Activated CD8-positive, alpha-beta memory T cell treated with anti-CD3 and anti-CD28 coated beads for 36 hours (primary cell): ENCODE data around the gene FGG. TPM values are rescaled to one million over a fixed set of nuclear protein-coding genes. Genes with fewer than 3 reads are reported as not detected.

ENCODE experiments used
- CTCF ChIA-PET: fragments of 350-600 bp; sonication (Branson Sonifier 250); formaldehyde crosslinking; loops from one replicate; lab custom pipeline; 2021; ENCODE audit warnings: antibody characterized with exemption; lab: Charles Lee
- POLR2A ChIA-PET: fragments of 350-600 bp; sonication (Branson Sonifier 250); formaldehyde crosslinking; loops from one replicate; lab custom pipeline; 2021; ENCODE audit warnings: antibody characterized with exemption; lab: Charles Lee
- total RNA-seq, 2 experiments: library from RNA; stranded (reverse); gene quantifications; one replicate each; pipeline ENCODE4 v1.2.3, GENCODE V29; 2021

Gene FGG
- not detected for total RNA-seq

DNA sequence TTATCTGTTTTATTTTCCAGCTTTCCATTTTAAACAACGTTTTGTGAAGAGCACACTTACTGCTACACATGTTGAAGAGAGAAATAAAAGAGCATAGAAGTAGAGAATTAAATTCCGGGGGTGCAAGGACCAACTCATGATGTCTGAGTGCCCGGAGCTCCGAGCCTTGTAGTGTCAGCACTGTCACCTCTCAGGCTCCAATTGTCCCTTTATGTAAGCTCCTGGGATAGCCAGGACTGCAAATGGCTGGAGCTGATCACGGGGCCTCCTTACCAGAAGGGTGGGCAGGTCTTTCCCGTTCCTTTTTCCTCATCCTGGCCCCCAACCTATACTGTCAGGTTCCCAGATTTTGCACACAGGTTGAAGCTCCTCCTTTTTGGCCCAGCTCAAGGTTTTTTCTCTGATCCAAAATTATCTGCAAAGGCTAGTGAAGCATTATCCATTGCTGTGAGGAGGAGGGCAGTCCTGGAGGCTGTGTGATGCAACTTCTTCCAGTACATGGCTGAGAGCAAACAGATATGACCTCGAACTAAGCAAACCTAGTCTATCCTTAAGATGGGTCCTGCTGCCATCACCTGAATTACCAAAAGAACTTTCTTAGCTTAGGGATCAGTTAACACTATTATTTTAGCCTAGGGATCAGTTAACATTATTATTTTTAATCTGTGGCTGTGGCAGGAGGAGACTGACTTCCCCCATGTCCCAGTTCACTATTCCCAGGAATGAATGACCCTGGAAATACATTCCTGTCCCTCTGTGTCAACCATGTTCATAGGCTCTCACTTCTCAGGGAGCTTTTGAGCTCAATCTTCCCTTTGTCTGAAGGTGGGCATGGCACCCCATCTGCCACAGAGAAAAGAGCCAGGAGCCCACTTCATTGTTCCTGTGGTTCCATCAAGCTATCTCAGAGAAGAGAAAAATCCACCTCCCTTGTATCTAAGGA is at the start of gene FGG:
FGG (minus strand) TSS at position 185 of the 943 bp plus-strand sequence; CDS start at position 138, 47 bp downstream.
- ChIA-PET CTCF (interaction anchor here (1.0 to 1.5 kb wide), 3 partner anchors 10 to 60 kb away, joined by 3 to 4 read pairs (median 3); no protein-coding TSS in a partner anchor), POLR2A (no interaction called here)

- ChIA-PET POLR2A (no interaction called here), CTCF (no interaction called here)
Observed at GRCh38 chr4:154660052-154660451, 47.6 kb upstream of the FGG start.

GRCh38 chr4:154658680-154659405 is 46.4 kb upstream of the FGG start:
- POLR2A ChIA-PET, result no interaction called here

DNA sequence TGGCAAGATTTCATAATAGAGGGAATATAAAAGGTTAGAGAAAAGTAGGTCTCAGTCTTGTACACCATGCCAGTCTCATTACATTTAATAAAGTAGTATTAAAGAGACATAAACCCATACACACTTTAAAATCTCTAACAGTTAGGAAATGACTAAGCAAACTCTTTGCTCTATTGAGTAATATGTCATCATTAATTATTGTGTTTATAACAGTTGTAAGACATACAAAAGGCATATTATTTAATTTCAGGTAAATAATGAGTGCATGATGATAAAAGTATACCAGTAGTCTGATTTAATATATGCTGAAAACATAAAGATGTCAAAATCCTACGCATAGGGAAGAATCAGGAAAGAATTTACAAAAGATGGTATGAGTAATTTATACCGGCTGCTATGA is 31.0 kb upstream of the FGG start:
- CTCF ChIA-PET, result no interaction called here
- POLR2A ChIA-PET, result no interaction called here

More at GRCh38 chr4:154658680-154659405, 46.4 kb upstream of the FGG start:
- CTCF ChIA-PET, result no interaction called here

- CTCF ChIA-PET, result no interaction called here
- POLR2A ChIA-PET, result no interaction called here
Observed at GRCh38 chr4:154642373-154643009, 30.0 kb upstream of the FGG start.

DNA sequence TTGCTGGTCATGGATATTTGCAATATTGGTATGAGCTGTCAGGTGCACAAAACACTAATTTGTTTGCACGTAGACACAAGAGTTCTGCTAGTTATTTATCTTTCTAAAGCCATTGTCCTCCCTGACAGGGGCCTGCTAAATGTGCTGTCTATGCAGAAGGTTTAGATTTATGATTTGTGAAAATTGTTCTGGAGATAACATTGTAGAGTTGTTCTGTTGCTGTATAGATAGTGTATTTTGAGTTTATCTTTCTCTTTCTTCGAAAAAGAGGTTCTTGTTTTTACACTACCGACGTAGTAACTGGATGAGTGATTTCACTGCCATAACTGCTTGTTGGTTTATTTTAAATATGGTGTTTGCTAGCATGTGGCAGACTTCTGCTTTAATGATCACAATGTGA is 28.5 kb upstream of the FGG start:
- CTCF ChIA-PET, result no interaction called here
- POLR2A ChIA-PET, result no interaction called here

- POLR2A ChIA-PET, result no interaction called here
- CTCF ChIA-PET, result no interaction called here
Observed at GRCh38 chr4:154634058-154634457, 21.6 kb upstream of the FGG start.

- POLR2A ChIA-PET, result no interaction called here
- CTCF ChIA-PET, result interaction anchor here (1.5 kb wide), 1 partner anchor 73 kb away, joined by 3 read pairs; no protein-coding TSS in a partner anchor
Observed at GRCh38 chr4:154631828-154632227, 19.4 kb upstream of the FGG start.

GRCh38 chr4:154630324-154630723 is 17.9 kb upstream of the FGG start:
- POLR2A ChIA-PET, result no interaction called here
- CTCF ChIA-PET, result interaction anchor here (1.5 kb wide), 1 partner anchor 12 kb away, joined by 3 read pairs; no protein-coding TSS in a partner anchor

- POLR2A ChIA-PET, result no interaction called here
Observed at GRCh38 chr4:154626793-154627484, 14.5 kb upstream of the FGG start.

DNA sequence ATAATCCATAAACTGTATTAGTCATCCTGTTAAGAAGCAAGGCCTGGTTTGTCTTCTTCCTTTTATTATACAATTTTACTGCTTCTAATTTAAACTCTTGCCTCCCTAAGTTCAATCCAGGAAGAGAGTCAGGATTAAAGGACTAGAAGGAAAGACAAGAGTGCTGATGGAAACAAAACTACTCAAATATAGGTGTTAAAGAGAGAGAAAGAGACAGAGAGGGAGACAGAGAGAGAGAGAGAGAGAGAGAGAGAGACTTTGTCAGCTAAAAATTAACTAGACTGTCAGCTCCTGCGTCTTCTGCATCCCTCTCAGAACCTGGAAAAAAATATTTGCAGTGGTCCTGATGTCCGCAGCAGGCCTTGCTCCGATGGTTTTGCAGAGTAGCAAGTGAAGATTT is 13.5 kb upstream of the FGG start:
- POLR2A ChIA-PET, result no interaction called here
- CTCF ChIA-PET, result interaction anchor here (0.6 to 9.4 kb wide), 2 partner anchors 61 to 73 kb away, joined by 3 to 40 read pairs; no protein-coding TSS in a partner anchor

More at GRCh38 chr4:154626793-154627484, 14.5 kb upstream of the FGG start:
- CTCF ChIA-PET, result no interaction called here

- CTCF ChIA-PET, result interaction anchor here (1.3 to 9.4 kb wide), 2 partner anchors 71 to 74 kb away, joined by 6 to 40 read pairs; partner anchors contain the start of gene PLRG1
- POLR2A ChIA-PET, result no interaction called here
Observed at GRCh38 chr4:154623995-154624394, 11.5 kb upstream of the FGG start.

DNA sequence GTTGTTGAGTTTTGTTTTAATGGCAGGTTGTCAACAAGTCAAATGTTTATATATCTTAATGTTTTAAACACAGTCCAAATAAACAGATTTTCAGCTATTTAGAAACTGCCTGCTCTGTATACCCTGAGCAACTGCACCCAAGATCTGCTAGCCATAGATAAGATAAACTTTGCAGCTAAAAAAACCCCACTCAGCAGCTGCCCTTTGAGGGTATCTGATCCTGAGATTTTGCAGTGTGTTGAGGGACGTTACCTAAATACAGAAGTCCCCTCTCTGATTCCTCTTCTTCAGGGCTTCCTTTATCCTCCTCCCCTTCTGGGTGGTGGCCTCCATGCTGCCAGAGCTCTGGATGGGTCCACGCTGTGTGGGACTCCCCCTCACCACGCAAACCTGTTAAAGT is 11.0 kb upstream of the FGG start:
- ChIA-PET POLR2A (no interaction called here), CTCF (interaction anchor here (1.0 to 9.4 kb wide), 3 partner anchors 11 to 73 kb away, joined by 4 to 40 read pairs (median 6); partner anchors contain the start of genes FGG and PLRG1)

DNA sequence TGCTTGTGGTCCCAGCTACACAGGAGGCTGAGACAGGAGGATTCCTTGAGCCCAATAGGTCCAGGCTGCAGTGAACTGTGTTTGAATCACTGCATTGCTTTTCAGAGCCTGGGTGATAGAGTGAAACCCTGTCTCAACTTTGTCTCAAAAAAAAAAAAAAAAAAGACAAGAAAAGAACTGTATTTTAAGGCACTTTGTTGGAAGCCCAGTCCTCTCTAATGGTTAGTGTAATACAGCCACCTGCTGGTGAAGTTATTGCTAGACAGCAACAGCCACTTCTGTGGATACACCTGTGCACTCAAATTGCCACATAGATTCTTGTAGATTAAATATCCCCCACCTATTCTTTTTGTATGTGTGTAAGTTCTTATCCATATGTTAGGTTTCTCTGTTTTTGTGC is 10.1 kb upstream of the FGG start:
- CTCF ChIA-PET, result interaction anchor here (0.6 to 9.4 kb wide), 6 partner anchors 10 to 1587 kb away, joined by 3 to 40 read pairs (median 5); partner anchors contain the start of genes FGG and PLRG1
- POLR2A ChIA-PET, result no interaction called here

GRCh38 chr4:154620111-154620510 is 7.7 kb upstream of the FGG start:
- CTCF ChIA-PET, result interaction anchor here (1.7 to 9.4 kb wide), 2 partner anchors 67 to 70 kb away, joined by 3 to 40 read pairs; partner anchors contain the start of gene PLRG1
- POLR2A ChIA-PET, result interaction anchor here (0.6 kb wide), 1 partner anchor 113 kb away, joined by 3 read pairs; no protein-coding TSS in a partner anchor

- CTCF ChIA-PET, result interaction anchor here (0.9 to 9.4 kb wide), 5 partner anchors 12 to 69 kb away, joined by 3 to 40 read pairs (median 9); partner anchors contain the start of gene PLRG1
- POLR2A ChIA-PET, result no interaction called here
Observed at GRCh38 chr4:154618708-154619315, 6.4 kb upstream of the FGG start.

GRCh38 chr4:154617820-154618317 is 5.4 kb upstream of the FGG start:
- CTCF ChIA-PET, result interaction anchor here (1.8 to 9.4 kb wide), 3 partner anchors 59 to 68 kb away, joined by 9 to 40 read pairs (median 11); partner anchors contain the start of gene PLRG1
- POLR2A ChIA-PET, result no interaction called here

DNA sequence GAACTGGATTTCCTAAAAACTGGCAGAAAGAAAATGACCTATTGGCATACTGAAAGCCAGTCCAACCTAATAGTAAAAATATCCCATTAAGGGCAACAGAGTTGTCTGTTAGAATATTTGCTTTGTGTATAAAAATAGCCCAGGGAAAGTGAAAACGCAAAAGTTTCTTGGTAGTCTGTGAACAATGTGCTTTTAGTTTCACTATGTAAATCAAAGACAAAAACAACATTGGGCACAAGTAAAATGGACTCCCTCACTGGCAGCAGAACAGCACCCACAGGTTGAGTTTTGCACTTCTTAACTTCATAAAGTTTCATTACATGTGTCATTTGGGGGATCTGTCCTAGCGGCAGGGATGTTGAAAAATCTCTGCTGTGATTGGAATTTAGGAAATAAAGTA is 4.3 kb upstream of the FGG start:
- POLR2A ChIA-PET, result no interaction called here
- CTCF ChIA-PET, result interaction anchor here (0.6 kb wide), 1 partner anchor 154 kb away, joined by 3 read pairs; no protein-coding TSS in a partner anchor
